Stimulated activated CD8-positive, alpha-beta memory T cell treated with anti-CD3 and anti-CD28 coated beads, Interleukin-15, amount 100 ng/mL, for 24 hours (primary cell): Measurements from ENCODE around the gene ERC1.
"Not testable (repeated sequence)": the region's sequence is repeated elsewhere in the genome, so short reads cannot be mapped to it uniquely, and the experiment has no call there.

Experiments
- DNase-seq: peaks from one replicate; pipeline ENCODE4 v3.0.0-alpha.2; 2020; ENCODE audit warnings: low read depth

The ERC1 gene

DNA sequence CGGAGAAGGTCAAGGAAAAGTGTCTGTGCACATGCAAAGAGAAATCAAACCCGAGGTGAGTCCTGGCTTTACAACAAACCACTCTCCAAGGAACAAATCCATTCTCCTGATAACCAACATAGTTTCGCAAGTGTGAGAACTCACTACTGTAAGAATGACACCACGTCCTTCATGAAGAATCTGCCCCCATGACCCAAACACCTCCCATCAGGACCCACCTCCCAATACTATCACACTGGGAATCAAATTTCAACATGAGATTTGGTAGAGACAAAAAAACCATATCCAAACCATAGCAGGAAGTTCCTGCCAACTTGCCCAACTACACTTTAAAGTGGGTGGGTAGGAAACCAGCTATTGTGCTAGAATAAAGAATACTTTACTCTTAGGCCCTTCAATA lies 2.4 kb upstream of the ERC1 start:
- no peak for DNase-seq

DNA sequence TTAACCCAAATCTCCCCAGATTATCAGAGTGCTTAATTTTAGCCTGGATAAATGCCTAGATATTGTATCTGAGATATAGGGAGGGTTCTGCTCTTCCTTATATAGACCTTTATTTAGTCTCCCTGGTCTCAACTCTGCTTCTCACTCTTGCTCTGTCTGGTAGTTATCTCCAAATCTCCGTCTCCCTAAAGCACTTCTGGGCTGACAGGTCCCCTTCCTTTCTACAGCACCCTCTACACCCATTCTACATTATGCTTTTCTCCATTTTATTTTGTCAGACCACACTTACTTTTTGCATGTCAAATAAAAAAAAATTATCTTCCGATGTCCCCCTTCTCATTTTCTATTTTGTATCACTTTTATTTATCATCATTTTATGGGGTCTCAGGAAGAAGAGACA lies 2.0 kb upstream of the ERC1 start:
- DNase-seq = no peak

- peak; percentile 31 for DNase-seq
These were observed 1.0 kb upstream of the ERC1 start for GRCh38 chr12:989751-990660.

- DNase-seq = no peak
These were observed 619 bp downstream of the ERC1 start for GRCh38 chr12:991350-992333.

GRCh38 chr12:992647-993046 lies 1.6 kb downstream of the ERC1 start:
- no peak for DNase-seq

- DNase-seq = no peak
These were observed 5.9 kb downstream of the ERC1 start for GRCh38 chr12:996881-997280.

DNA sequence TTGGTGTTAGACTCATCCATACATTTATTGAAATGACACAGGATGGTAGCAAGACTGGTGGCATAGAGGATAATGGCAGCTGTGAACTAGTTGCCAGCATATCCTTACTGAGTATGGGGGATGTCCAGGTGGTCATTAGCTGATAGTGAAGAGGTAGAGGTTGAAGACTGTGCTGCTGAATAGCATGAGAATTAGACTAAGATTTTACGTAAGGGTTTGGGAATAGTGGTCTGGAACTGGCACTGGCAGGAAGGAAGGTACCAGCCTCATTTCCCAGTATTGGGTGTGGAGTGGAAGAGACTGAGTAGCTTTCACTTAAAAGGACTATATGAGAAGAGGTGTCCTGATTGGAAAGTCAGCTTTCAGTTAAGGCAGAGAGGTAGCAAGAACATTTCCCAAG lies 6.5 kb downstream of the ERC1 start:
- no peak for DNase-seq

DNA sequence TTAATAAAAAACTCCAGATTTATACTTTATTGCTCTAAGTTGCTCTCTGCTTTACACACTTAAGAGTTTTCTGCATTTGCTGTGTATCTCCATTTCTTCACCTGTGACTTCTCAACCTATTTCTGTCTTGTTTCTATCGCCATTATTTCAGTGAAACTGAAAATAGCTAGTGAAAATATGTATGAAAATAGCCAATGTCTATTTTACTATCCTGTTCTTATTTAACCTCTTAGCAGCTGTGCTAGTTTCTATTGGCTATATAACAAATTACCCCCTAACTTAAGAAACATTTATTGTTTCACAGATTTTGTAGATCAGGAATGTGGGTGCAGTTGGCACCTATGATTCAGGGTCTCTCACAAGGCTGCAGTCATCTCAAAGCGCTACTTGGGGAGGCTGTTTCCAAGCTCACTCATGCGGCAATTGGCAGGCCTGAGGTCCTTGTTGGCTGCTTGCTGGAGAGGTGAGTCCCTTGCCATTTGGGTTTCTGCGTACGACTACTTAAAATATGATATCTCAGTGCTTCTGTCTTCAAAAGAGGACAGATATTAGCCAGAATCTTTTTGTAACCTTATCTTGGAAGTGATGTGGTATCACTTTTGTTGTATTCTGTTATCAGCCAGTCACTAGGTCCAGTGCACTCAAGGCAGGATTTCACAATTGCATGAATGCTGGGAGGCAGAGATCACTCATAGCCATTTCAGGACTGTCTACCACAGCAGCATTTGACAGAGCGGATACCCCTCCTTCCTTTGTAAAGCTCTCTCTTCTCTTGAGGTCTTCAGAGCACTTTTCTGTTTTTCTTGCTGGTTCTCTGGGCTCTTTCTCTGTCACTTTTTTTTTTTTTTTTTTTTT lies 7.2 kb downstream of the ERC1 start:
- no peak for DNase-seq

- not testable (repeated sequence) for DNase-seq
These were observed 8.7 kb downstream of the ERC1 start for GRCh38 chr12:999736-1000135.

- no peak for DNase-seq
These were observed 10.5 kb downstream of the ERC1 start for GRCh38 chr12:1001507-1001906.

- no peak for DNase-seq
These were observed 12.7 kb downstream of the ERC1 start for GRCh38 chr12:1003600-1004271.

- no peak for DNase-seq
These were observed 15.2 kb downstream of the ERC1 start for GRCh38 chr12:1006255-1006654.

DNA sequence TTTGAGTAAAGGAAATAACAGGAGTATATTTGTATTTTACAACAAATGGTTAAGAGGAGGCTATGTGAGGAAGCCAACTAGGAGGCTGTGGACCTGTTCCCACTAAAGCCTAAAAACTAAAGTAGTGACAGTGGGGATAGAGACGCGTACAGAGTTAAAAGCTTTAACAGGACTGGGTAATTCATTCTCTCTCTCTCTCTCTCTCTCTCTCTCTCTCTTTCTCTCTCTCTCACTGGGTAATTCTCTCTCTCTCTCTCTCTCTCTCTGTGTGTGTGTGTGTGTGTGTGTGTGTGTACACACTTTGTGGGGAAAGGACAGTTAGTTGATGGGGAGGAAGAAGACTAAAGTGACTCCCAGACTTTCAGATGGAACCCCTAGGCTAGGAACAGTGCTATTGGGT lies 16.3 kb downstream of the ERC1 start:
- no peak for DNase-seq

- DNase-seq = no peak
These were observed 17.0 kb downstream of the ERC1 start for GRCh38 chr12:1007994-1008393.

- no peak for DNase-seq
These were observed 20.1 kb downstream of the ERC1 start for GRCh38 chr12:1011091-1011490.

- no peak for DNase-seq
These were observed 22.8 kb downstream of the ERC1 start for GRCh38 chr12:1013618-1014489.

DNA sequence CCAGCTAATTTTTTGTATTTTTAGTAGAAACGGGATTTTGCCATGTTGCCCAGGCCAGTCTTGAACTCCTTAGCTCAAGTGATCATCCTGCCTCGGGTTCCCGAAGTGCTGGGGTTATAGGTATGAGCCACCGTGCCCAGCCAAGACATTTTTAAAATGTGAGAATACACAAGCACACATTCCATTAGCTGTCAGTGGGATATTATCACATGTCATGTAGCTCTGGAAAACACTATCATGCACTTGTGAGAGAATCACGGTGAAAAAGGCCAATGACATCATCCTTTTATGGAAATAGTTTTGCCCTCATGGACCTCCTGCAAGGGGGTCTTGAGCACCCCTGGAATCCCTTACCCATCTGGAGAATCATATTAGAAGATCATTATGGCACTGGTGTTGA lies 28.3 kb downstream of the ERC1 start:
- DNase-seq = no peak

GRCh38 chr12:1020389-1020788 lies 29.4 kb downstream of the ERC1 start:
- no peak for DNase-seq

DNA sequence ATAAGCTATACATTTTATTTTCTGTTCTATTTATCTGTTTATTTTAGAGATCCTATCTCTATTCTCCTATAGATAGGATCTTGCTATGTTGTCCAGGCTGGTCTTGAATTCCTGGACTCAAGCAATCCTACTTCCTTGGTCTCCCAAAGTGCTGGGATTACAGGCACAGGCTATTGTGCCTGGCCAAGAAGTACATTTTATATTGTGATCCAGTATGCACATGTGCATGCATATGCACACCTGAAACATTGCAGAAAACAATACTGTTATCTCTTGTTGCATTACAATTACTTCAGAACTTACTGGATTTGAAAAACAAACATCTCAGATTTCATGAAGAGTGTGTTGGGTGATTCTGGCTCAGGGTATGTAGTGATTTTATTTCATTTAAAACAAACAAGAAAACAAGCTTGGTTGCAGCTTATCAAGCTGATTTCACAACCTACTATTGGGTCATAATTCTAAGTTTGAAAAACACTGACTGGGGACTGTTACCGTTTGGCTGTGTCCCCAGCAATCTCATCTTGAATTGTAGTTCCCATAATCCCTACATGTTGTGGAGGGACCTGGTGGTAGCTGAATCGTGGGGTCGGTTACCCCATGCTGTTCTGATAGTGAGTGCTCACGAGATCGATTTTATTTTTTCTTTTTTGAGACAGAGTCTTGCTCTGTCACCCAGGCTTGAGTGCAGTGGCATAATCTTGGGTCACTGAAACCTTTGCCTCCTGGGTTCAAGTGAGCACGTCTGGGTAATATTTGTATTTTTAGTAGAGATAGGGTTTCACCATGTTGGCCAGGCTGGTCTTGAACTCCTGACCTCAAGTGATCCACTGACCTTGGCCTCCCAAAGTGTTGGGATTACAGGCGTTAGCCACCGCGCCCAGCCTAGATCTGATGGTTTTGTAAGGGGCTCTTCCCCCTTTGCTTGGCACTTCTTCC lies 31.3 kb downstream of the ERC1 start:
- no peak for DNase-seq
